A549 (cell line): ENCODE data around the gene TEKT5. TPM values are rescaled to one million over a fixed set of nuclear protein-coding genes. Genes with fewer than 3 reads are reported as not detected.

Experiments used
- ATAC-seq, 2 experiments: fragments of 200-7000 bp in 1 of 2; fragments of >200 bp in 1 of 2; cut with Nextera tagmentation in 1 of 2; cut with Tn5 transposase in 1 of 2; 3 replicates each; pipeline versions ENCODE4 v1.8.0 to v1.9.1; 2018 to 2020; ENCODE audit warnings: mild to moderate bottlenecking in 1 of 2, moderate library complexity in 1 of 2
- CTCF ChIA-PET: fragments of 300-600 bp; sonication (Branson Sonifier 250); formaldehyde crosslinking; extraction: SDS; loops from one replicate; lab custom pipeline; 2021; ENCODE audit warnings: antibody characterized with exemption, inconsistent platforms; lab: Yijun Ruan, JAX
- POLR2A ChIA-PET: fragments of 350-600 bp; formaldehyde crosslinking; extraction: SDS; loops from one replicate; lab custom pipeline; 2021; ENCODE audit warnings: antibody characterized with exemption, inconsistent platforms; lab: Yijun Ruan, JAX
- DNase-seq, 2 experiments: peaks; one replicate each; pipeline versions ENCODE4 v3.0.0 to v3.0.0-alpha.2; 2011 to 2016; ENCODE audit warnings: low read depth in 1 of 2, low spot score in 1 of 2
- FAIRE-seq: peaks from 2 replicates; lab custom pipeline; 2011; peaks lifted over from hg19 to GRCh38; lab: Jason Lieb, UNC
- H3K27ac ChIP-seq, 2 experiments: fragments of >200 bp; sonication (Bioruptor Twin); formaldehyde crosslinking; 3 replicates each; pipeline ENCODE4 v1.5.1; 2016 to 2017
- H3K4me1 ChIP-seq: fragments of >200 bp; sonication (Bioruptor Twin); formaldehyde crosslinking; 3 replicates; pipeline ENCODE4 v1.6.1; 2016
- H3K4me2 ChIP-seq: fragments of >200 bp; sonication (Bioruptor Twin); formaldehyde crosslinking; 3 replicates; pipeline ENCODE4 v1.6.1; 2016
- H3K4me3 ChIP-seq: fragments of >200 bp; sonication (Bioruptor Twin); formaldehyde crosslinking; 3 replicates; pipeline ENCODE4 v1.5.1; 2016
- H3K9me3 ChIP-seq: fragments of >200 bp; sonication (Bioruptor Twin); formaldehyde crosslinking; 3 replicates; pipeline ENCODE4 v1.6.1; 2016
- CBX2 ChIP-seq: fragments of 200-600 bp; sonication (generic); IDR thresholded peaks from 2 replicates; pipeline ENCODE4 v1.6.1; 2016; ENCODE audit warnings: low read depth, mild to moderate bottlenecking, borderline replicate concordance
- CHD4 ChIP-seq: fragments of 200-600 bp; sonication (generic); IDR thresholded peaks from 2 replicates; pipeline ENCODE4 v1.6.1; 2016; ENCODE audit warnings: antibody characterized with exemption, mild to moderate bottlenecking, borderline replicate concordance
- EP300 ChIP-seq, 2 experiments: fragments of >200 bp; sonication (Bioruptor Twin); formaldehyde crosslinking; IDR thresholded peaks; 2 replicates in 1 of 2; 3 replicates in 1 of 2; pipeline ENCODE4 v1.6.1; 2016 to 2017
- ESRRA ChIP-seq: fragments of 150-350 bp; IDR thresholded peaks from 2 replicates; pipeline ENCODE4 v1.6.1; 2014; ENCODE audit warnings: mild to moderate bottlenecking, low read length, borderline replicate concordance
- FOSL2 ChIP-seq, 2 experiments: fragments of 450-650 bp in 1 of 2; fragments of >200 bp in 1 of 2; sonication (Bioruptor Twin) in 1 of 2; formaldehyde crosslinking; IDR thresholded peaks; 2 replicates each; pipeline versions ENCODE4 v1.5.0 to v1.6.1; 2016 to 2020; ENCODE audit warnings: mild to moderate bottlenecking in 1 of 2, moderate library complexity in 1 of 2
- JUN ChIP-seq, 2 experiments: fragments of >200 bp; sonication (Bioruptor Twin); formaldehyde crosslinking; IDR thresholded peaks; 2 replicates in 1 of 2; 3 replicates in 1 of 2; pipeline ENCODE4 v1.6.1; 2016 to 2017
- JUNB ChIP-seq: fragments of >200 bp; sonication (Bioruptor Twin); formaldehyde crosslinking; IDR thresholded peaks from 2 replicates; pipeline ENCODE4 v1.6.1; 2016
- KDM1A ChIP-seq: fragments of 200-600 bp; sonication (generic); IDR thresholded peaks from 2 replicates; pipeline ENCODE4 v1.6.1; 2016; ENCODE audit warnings: low read depth, mild to moderate bottlenecking
- MAFK ChIP-seq: fragments of 450-650 bp; IDR thresholded peaks from 2 replicates; pipeline ENCODE4 v1.6.1; 2014; ENCODE audit not compliant: partially characterized antibody
- MAX ChIP-seq: IDR thresholded peaks from 2 replicates; pipeline ENCODE4 v1.6.1; 2012
- MAZ ChIP-seq: fragments of 150-350 bp; IDR thresholded peaks from 2 replicates; pipeline ENCODE4 v1.6.1; 2014; ENCODE audit warnings: antibody characterized with exemption, low read depth, low read length, borderline replicate concordance
- PBX3 ChIP-seq: IDR thresholded peaks from 2 replicates; pipeline ENCODE4 v1.6.1; 2012
- RAD21 ChIP-seq, 2 experiments: fragments of >200 bp in 1 of 2; sonication (Bioruptor Twin) in 1 of 2; formaldehyde crosslinking in 1 of 2; IDR thresholded peaks in 1 of 2; conservative IDR thresholded peaks in 1 of 2; 2 replicates in 1 of 2; 3 replicates in 1 of 2; pipeline ENCODE4 v1.6.1; 2012 to 2018; ENCODE audit warnings: inconsistent platforms in 1 of 2
- SMC3 ChIP-seq: fragments of >200 bp; sonication (Bioruptor Twin); formaldehyde crosslinking; IDR thresholded peaks from 3 replicates; pipeline ENCODE4 v1.6.1; 2018; ENCODE audit warnings: inconsistent platforms
- ZNF302 ChIP-seq: fragments of 250-450 bp; sonication (Bioruptor Pico); IDR thresholded peaks from 2 replicates; pipeline ENCODE4 v1.9.0; 2021; ENCODE audit warnings: inconsistent platforms, mild to moderate bottlenecking, moderate library complexity
- WGBS: methylation state at CpG from one replicate; pipeline ENCODE4 v1.1.6; 2017; ENCODE audit errors: missing lambda C conversion rate; 5-methylcytosine and 5-hydroxymethylcytosine counted together
- polyA plus RNA-seq, 4 experiments: library from polyadenylated mRNA; depleted of rRNA in 3 of 4; stranded (reverse); fragments of >200 nt; fragmentation: RNase III in 1 of 4; extraction: RNeasy Plus Mini Kit Qiagen cat#74134 plus additional on column Dnase treatment in 1 of 4; gene quantifications; 2 replicates in 3 of 4; 3 replicates in 1 of 4; pipeline ENCODE4 v1.2.3, GENCODE V29; 2011 to 2017
- TF ChIP-seq, protein P1 (sequence below): fragments of 450-650 bp; IDR thresholded peaks from 2 replicates; pipeline ENCODE4 v1.6.1; 2014; ENCODE audit warnings: antibody characterized with exemption
- TF ChIP-seq, protein P2 (sequence below): fragments of 150-350 bp; IDR thresholded peaks from 2 replicates; pipeline ENCODE4 v1.6.1; 2014; ENCODE audit warnings: low read depth, mild to moderate bottlenecking, low read length
- TF ChIP-seq, protein P3 (sequence below): fragments of 250-450 bp; sonication (Bioruptor Pico); IDR thresholded peaks from 2 replicates; pipeline ENCODE4 v1.5.0; 2021; ENCODE audit warnings: mild to moderate bottlenecking, moderate library complexity, borderline replicate concordance
- TF ChIP-seq, protein P4 (sequence below): fragments of >200 bp; sonication (Bioruptor Twin); formaldehyde crosslinking; IDR thresholded peaks from 3 replicates; pipeline ENCODE4 v1.5.1; 2016

The TEKT5 gene
- polyA plus RNA-seq, 2 of the 4 experiments (the other 2 are of a cell fraction): 0.14 TPM; not detected in 1

DNA sequence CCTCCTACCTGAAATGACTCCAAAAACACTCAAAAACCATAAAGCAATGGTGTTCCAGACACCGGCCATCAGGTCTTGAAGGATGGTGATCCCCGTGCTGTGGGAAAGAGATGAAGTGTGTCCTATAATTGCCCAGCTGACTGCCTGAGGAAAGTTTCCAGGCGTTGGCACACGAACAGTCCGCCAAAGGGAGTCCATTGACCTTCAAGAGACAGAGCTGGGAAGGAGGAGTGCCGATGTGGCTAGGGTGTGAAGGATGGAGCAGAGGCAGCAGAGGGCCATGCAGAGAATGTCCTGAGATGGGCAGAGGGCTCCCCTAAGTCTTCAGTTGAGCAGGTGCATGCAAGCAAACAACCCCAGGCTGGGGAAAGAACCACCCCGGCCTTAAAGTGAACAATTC is 37.1 kb upstream of the TEKT5 start:
- DNase-seq (no peak), ATAC-seq (no peak), FAIRE-seq (no peak)
- TF ChIP-seq ESRRA (no peak), RAD21 (conservative IDR thresholded peaks at IDR 0.05 in 1 of 2, IDR thresholded peaks at IDR 0.05 in 1 of 2) (no peak), CHD4 (no peak), EP300 (IDR thresholded peaks at IDR 0.05) (no peak), MAFK (no peak), JUN (IDR thresholded peaks at IDR 0.05) (no peak), PBX3 (no peak), KDM1A (no peak), CBX2 (no peak), ZNF302 (CRISPR knock-in tag) (no peak), JUNB (no peak)
- TF ChIP-seq, protein P1, sequence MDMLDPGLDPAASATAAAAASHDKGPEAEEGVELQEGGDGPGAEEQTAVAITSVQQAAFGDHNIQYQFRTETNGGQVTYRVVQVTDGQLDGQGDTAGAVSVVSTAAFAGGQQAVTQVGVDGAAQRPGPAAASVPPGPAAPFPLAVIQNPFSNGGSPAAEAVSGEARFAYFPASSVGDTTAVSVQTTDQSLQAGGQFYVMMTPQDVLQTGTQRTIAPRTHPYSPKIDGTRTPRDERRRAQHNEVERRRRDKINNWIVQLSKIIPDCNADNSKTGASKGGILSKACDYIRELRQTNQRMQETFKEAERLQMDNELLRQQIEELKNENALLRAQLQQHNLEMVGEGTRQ: no peak
- TF ChIP-seq, protein P2, sequence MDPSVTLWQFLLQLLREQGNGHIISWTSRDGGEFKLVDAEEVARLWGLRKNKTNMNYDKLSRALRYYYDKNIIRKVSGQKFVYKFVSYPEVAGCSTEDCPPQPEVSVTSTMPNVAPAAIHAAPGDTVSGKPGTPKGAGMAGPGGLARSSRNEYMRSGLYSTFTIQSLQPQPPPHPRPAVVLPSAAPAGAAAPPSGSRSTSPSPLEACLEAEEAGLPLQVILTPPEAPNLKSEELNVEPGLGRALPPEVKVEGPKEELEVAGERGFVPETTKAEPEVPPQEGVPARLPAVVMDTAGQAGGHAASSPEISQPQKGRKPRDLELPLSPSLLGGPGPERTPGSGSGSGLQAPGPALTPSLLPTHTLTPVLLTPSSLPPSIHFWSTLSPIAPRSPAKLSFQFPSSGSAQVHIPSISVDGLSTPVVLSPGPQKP: no peak
- TF ChIP-seq, protein P3, sequence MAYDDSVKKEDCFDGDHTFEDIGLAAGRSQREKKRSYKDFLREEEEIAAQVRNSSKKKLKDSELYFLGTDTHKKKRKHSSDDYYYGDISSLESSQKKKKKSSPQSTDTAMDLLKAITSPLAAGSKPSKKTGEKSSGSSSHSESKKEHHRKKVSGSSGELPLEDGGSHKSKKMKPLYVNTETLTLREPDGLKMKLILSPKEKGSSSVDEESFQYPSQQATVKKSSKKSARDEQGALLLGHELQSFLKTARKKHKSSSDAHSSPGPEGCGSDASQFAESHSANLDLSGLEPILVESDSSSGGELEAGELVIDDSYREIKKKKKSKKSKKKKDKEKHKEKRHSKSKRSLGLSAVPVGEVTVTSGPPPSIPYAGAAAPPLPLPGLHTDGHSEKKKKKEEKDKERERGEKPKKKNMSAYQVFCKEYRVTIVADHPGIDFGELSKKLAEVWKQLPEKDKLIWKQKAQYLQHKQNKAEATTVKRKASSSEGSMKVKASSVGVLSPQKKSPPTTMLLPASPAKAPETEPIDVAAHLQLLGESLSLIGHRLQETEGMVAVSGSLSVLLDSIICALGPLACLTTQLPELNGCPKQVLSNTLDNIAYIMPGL: no peak
- Histone ChIP-seq H3K4me1 (peaks cover 13% of the 10 kb centered on the region; the same call in 2 of the 3 replicates), H3K27ac (no peak overlapping the region), H3K9me3 (peaks cover 3% of the 10 kb centered on the region; the same call in 1 of the 3 replicates), H3K4me2 (no peak overlapping the region), H3K4me3 (no peak overlapping the region)
- ChIA-PET POLR2A (interaction anchor here (0.6 to 1.1 kb wide), 2 partner anchors 12 to 125 kb away, joined by 3 to 7 read pairs; partner anchors contain the start of gene NUBP1), CTCF (interaction anchor here (0.8 to 2.9 kb wide), 4 partner anchors 187 to 222 kb away, joined by 3 to 16 read pairs (median 6); no protein-coding TSS in a partner anchor)
- WGBS: 79% methylated on average over 7 of the region's 7 CpGs

DNA sequence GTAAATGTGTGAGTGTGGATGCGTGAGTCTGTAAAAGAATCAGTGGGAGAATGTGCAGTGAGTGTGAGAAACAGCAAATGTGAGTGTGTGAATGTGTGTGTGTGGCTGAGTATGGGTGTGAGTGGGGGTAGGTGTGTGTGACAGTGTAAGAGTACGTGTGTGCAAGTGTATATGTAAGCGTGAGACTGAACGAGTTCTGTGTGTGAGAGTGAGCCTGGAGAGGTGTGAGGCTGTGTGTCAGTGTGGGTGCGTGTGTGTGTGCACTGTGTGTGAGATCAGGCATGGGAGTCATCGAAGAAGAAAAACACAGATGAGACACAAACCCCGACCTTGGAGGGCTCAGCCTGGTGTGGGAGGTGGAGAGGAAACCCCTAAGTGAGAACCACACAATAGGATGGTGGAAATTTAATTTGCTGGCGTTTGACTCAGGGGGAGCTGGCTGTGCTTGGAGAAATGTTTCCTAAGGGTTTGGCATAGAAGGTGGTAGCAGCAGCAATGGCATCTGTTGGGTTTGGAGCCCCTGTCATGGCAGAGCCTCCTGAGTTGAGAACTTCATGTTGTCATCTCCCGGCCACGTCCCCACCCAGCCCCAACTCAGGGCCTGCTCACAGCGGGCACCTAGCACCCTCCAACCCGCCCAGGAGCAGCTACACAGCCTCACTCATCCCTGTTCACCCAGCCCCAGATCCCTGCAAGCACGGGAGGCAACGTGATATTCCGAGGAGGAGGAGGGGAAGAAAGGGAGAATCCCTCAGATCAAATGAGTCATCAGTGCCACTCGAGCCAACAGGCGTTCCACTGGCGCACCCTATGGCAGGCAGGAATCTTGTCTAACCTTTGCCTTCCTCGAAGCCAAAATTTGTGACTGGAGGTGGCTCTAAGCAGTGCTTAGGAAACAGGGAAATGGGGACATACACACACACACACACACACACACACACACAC is 34.6 kb upstream of the TEKT5 start:
- ChIA-PET POLR2A (no interaction called here), CTCF (interaction anchor here (0.7 to 2.4 kb wide), 8 partner anchors 8 to 472 kb away, joined by 3 to 11 read pairs (median 3); partner anchors contain the start of gene EMP2)
- WGBS: 39% methylated on average over 18 of the region's 19 CpGs
- ATAC-seq (peak; percentile 96 to 97), FAIRE-seq (no peak), DNase-seq (peak; percentile 71 to 80)
- peak overlapping the region; percentile 54 to 74; a peak in 3 of 6 replicates for H3K27ac ChIP-seq
- H3K4me2 ChIP-seq: peak overlapping the region; percentile 63
- H3K4me1 ChIP-seq: peaks cover 12% of the 10 kb centered on the region; the same call in 2 of the 3 replicates
- H3K4me3 ChIP-seq: no peak overlapping the region
- TF ChIP-seq SMC3 (peak; percentile 52), FOSL2 (IDR thresholded peaks at IDR 0.05) (peak; percentile 69), FOSL2 (CRISPR knock-in tag; IDR thresholded peaks at IDR 0.05) (peak; percentile 89), RAD21 (conservative IDR thresholded peaks at IDR 0.05 in 1 of 2, IDR thresholded peaks at IDR 0.05 in 1 of 2) (peak; percentile 69 to 70), ZNF302 (CRISPR knock-in tag) (no peak), MAX (peak; percentile 56), MAZ (no peak)
- TF ChIP-seq, protein P4, sequence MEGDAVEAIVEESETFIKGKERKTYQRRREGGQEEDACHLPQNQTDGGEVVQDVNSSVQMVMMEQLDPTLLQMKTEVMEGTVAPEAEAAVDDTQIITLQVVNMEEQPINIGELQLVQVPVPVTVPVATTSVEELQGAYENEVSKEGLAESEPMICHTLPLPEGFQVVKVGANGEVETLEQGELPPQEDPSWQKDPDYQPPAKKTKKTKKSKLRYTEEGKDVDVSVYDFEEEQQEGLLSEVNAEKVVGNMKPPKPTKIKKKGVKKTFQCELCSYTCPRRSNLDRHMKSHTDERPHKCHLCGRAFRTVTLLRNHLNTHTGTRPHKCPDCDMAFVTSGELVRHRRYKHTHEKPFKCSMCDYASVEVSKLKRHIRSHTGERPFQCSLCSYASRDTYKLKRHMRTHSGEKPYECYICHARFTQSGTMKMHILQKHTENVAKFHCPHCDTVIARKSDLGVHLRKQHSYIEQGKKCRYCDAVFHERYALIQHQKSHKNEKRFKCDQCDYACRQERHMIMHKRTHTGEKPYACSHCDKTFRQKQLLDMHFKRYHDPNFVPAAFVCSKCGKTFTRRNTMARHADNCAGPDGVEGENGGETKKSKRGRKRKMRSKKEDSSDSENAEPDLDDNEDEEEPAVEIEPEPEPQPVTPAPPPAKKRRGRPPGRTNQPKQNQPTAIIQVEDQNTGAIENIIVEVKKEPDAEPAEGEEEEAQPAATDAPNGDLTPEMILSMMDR: peak; percentile 31; the same call in 1 of the 3 replicates
- peaks cover 3% of the 10 kb centered on the region; the same call in 1 of the 3 replicates for H3K9me3 ChIP-seq
